MM.1S (cell line): ENCODE data around the gene ZNF282.

ENCODE experiments used
- DNase-seq: peaks from one replicate; pipeline ENCODE4 v3.0.0-alpha.2; 2015
- H2AFZ ChIP-seq: fragments of 300-600 bp; sonication (generic); 2 replicates; pipeline ENCODE4 v1.6.0; 2016; ENCODE audit warnings: antibody characterized with exemption, low read length
- H3F3A ChIP-seq: fragments of 300-600 bp; sonication (generic); 2 replicates; pipeline ENCODE4 v1.6.1; 2016; ENCODE audit warnings: mild to moderate bottlenecking, antibody characterized with exemption, low read length, moderate library complexity, mixed read lengths; ENCODE audit not compliant: insufficient read depth
- H3K27ac ChIP-seq: fragments of 300-600 bp; sonication (generic); 2 replicates; pipeline ENCODE4 v1.5.1; 2016; ENCODE audit warnings: mild to moderate bottlenecking, low read length
- H3K27me3 ChIP-seq: fragments of 300-600 bp; sonication (generic); replicated peaks from 2 replicates; pipeline ENCODE4 v1.6.0; 2016; ENCODE audit warnings: low read length; ENCODE audit not compliant: insufficient read depth
- H3K36me3 ChIP-seq: fragments of 300-600 bp; sonication (generic); replicated peaks from 2 replicates; pipeline ENCODE4 v1.6.1; 2016; ENCODE audit warnings: mild to moderate bottlenecking, low read length, mixed read lengths; ENCODE audit not compliant: insufficient read depth
- H3K4me1 ChIP-seq: fragments of 300-600 bp; sonication (generic); 2 replicates; pipeline ENCODE4 v1.6.1; 2016; ENCODE audit warnings: low read length, mixed read lengths
- H3K4me2 ChIP-seq: fragments of 300-600 bp; sonication (generic); 2 replicates; pipeline ENCODE4 v1.6.0; 2016; ENCODE audit warnings: low read depth, low read length
- H3K4me3 ChIP-seq: fragments of 300-600 bp; sonication (generic); 2 replicates; pipeline ENCODE4 v1.5.1; 2016; ENCODE audit warnings: low read length, mixed read lengths
- H3K79me2 ChIP-seq: fragments of 300-600 bp; sonication (generic); 2 replicates; pipeline ENCODE4 v1.6.1; 2016; ENCODE audit warnings: mixed run types, low read length, mixed read lengths
- H3K9ac ChIP-seq: fragments of 300-600 bp; sonication (generic); 2 replicates; pipeline ENCODE4 v1.6.1; 2016; ENCODE audit warnings: low read length, mixed read lengths
- H3K9me2 ChIP-seq: fragments of 300-600 bp; sonication (generic); replicated peaks from 2 replicates; pipeline ENCODE4 v1.6.1; 2016; ENCODE audit warnings: mild to moderate bottlenecking, low read length, mixed read lengths; ENCODE audit not compliant: insufficient read depth
- H3K9me3 ChIP-seq: fragments of 300-600 bp; sonication (generic); replicated peaks from 2 replicates; pipeline ENCODE4 v1.6.1; 2016; ENCODE audit warnings: mild to moderate bottlenecking, low read length, mixed read lengths; ENCODE audit not compliant: insufficient read depth
- H4K20me1 ChIP-seq: fragments of 300-600 bp; sonication (generic); 2 replicates; pipeline ENCODE4 v1.6.1; 2016; ENCODE audit warnings: mild to moderate bottlenecking, low read length, moderate library complexity, mixed read lengths; ENCODE audit not compliant: insufficient read depth
- CTCF ChIP-seq: fragments of 300-600 bp; sonication (generic); IDR thresholded peaks from 2 replicates; pipeline ENCODE4 v1.5.1; 2016; ENCODE audit warnings: antibody characterized with exemption, low read length, mixed read lengths
- EZH2 ChIP-seq: fragments of 300-600 bp; sonication (generic); optimal IDR thresholded peaks from 2 replicates; pipeline ENCODE3; 2017; ENCODE audit warnings: low read depth, mild to moderate bottlenecking, antibody characterized with exemption, low read length, mixed read lengths
- EZH2phosphoT487 ChIP-seq: fragments of 300-600 bp; sonication (generic); IDR thresholded peaks from 2 replicates; pipeline ENCODE4 v1.6.1; 2018; ENCODE audit warnings: antibody characterized with exemption, low read length

Gene ZNF282

GRCh38 chr7:149197675-149198074, 2.3 kb downstream of the ZNF282 start:
- Histone ChIP-seq H3K9me3 (no peaks in the 10 kb centered on the region), H3K36me3 (peaks cover 16% of the 10 kb centered on the region), H4K20me1 (no peaks in the 10 kb centered on the region; the same call in 1 of the 2 replicates), H3K4me2 (no peak overlapping the region), H2AFZ (no peak overlapping the region), H3K9me2 (no peaks in the 10 kb centered on the region), H3F3A (peaks cover 7% of the 10 kb centered on the region; the same call in 1 of the 2 replicates), H3K4me1 (peaks cover 4% of the 10 kb centered on the region), H3K4me3 (no peak overlapping the region), H3K9ac (no peak overlapping the region), H3K27ac (no peak overlapping the region), H3K79me2 (peaks cover 59% of the 10 kb centered on the region), H3K27me3 (no peaks in the 10 kb centered on the region)
- TF ChIP-seq EZH2phosphoT487 (no peak), EZH2 (no peak), CTCF (no peak)
- no peak for DNase-seq

GRCh38 chr7:149198161-149198816, 2.9 kb downstream of the ZNF282 start:
- no peak overlapping the region for H3K4me3 ChIP-seq
- H3K4me2 ChIP-seq, result no peak overlapping the region
- H3K4me1 ChIP-seq, result peaks cover 4% of the 10 kb centered on the region
- H3K27ac ChIP-seq, result no peak overlapping the region
- no peaks in the 10 kb centered on the region for H3K9me3 ChIP-seq
- H3K9ac ChIP-seq, result no peak overlapping the region
- H3K36me3 ChIP-seq, result peaks cover 22% of the 10 kb centered on the region
- no peak for DNase-seq
- TF ChIP-seq EZH2phosphoT487, result no peak
- no peak for TF ChIP-seq CTCF
- no peak for TF ChIP-seq EZH2
- H3F3A ChIP-seq, result peaks cover 7% of the 10 kb centered on the region; the same call in 1 of the 2 replicates
- H3K27me3 ChIP-seq, result no peaks in the 10 kb centered on the region
- no peaks in the 10 kb centered on the region; the same call in 1 of the 2 replicates for H4K20me1 ChIP-seq
- H3K9me2 ChIP-seq, result no peaks in the 10 kb centered on the region
- peaks cover 65% of the 10 kb centered on the region for H3K79me2 ChIP-seq
- H2AFZ ChIP-seq, result no peak overlapping the region

GRCh38 chr7:149199234-149199995, 4.1 kb downstream of the ZNF282 start:
- Histone ChIP-seq H3K4me3 (no peak overlapping the region), H3K27me3 (no peaks in the 10 kb centered on the region), H3K36me3 (peaks cover 32% of the 10 kb centered on the region), H2AFZ (no peak overlapping the region), H3K9ac (no peak overlapping the region), H3K9me2 (no peaks in the 10 kb centered on the region), H3K4me2 (no peak overlapping the region), H3F3A (peaks cover 7% of the 10 kb centered on the region; the same call in 1 of the 2 replicates), H4K20me1 (no peaks in the 10 kb centered on the region; the same call in 1 of the 2 replicates), H3K9me3 (no peaks in the 10 kb centered on the region), H3K4me1 (peaks cover 4% of the 10 kb centered on the region), H3K79me2 (peaks cover 76% of the 10 kb centered on the region), H3K27ac (no peak overlapping the region)
- no peak for DNase-seq
- TF ChIP-seq EZH2 (no peak), EZH2phosphoT487 (no peak), CTCF (no peak)
